Brain microvascular endothelial cell (primary cell): ENCODE results near the gene HMCN2.
"Not testable (repeated sequence)": the region's sequence is repeated elsewhere in the genome, so short reads cannot be mapped to it uniquely, and the experiment has no call there.

Source experiments
- DNase-seq: peaks from one replicate; pipeline ENCODE4 v3.0.0-alpha.2; 2020
- H3K27ac ChIP-seq: fragments of 250-450 bp; sonication (Bioruptor Pico); 2 replicates; pipeline ENCODE4 v1.5.1; 2020; ENCODE audit warnings: mild to moderate bottlenecking, moderate library complexity
- H3K27me3 ChIP-seq: fragments of 250-450 bp; sonication (Bioruptor Pico); replicated peaks from 2 replicates; pipeline ENCODE4 v1.5.1; 2020; ENCODE audit warnings: mild to moderate bottlenecking
- H3K36me3 ChIP-seq: fragments of 250-450 bp; sonication (Bioruptor Pico); replicated peaks from 2 replicates; pipeline ENCODE4 v1.5.1; 2020; ENCODE audit warnings: mild to moderate bottlenecking
- H3K4me3 ChIP-seq: 2 replicates; pipeline ENCODE4 v1.5.1; 2011; ENCODE audit warnings: low read depth, mild to moderate bottlenecking, control low read depth, low read length, moderate library complexity
- CTCF ChIP-seq: IDR thresholded peaks from 2 replicates; pipeline ENCODE4 v1.5.1; 2011; ENCODE audit warnings: low read depth, mild to moderate bottlenecking, moderate library complexity, low read length, control low read depth, inconsistent platforms; ENCODE audit errors: missing control alignments
- in situ Hi-C: cut with HindIII; loops from 2 replicates; pipeline ENCODE4 v1.10.0; 2017; ENCODE audit warnings: low sequenced_read_pairs, low pct_ligation_motif_present

HMCN2 gene

GRCh38 chr9:130275156-130275555 lies 9.6 kb downstream of the HMCN2 start:
- peaks cover 2% of the 10 kb centered on the region for H3K27me3 ChIP-seq
- H3K36me3 ChIP-seq, result no peaks in the 10 kb centered on the region
- no peak for DNase-seq
- H3K4me3 ChIP-seq, result no peak overlapping the region
- no peak for TF ChIP-seq CTCF
- H3K27ac ChIP-seq, result no peak overlapping the region
- in situ Hi-C loops, result no loop called here

- H3K27ac ChIP-seq, result no peak overlapping the region
- in situ Hi-C loops, result no loop called here
- no peaks in the 10 kb centered on the region for H3K27me3 ChIP-seq
- H3K4me3 ChIP-seq, result no peak overlapping the region
- no peak for TF ChIP-seq CTCF
- H3K36me3 ChIP-seq, result no peaks in the 10 kb centered on the region
- peak; percentile 67 for DNase-seq
These were observed 10.6 kb downstream of the HMCN2 start for GRCh38 chr9:130276121-130276520.

- H3K36me3 ChIP-seq, result no peaks in the 10 kb centered on the region
- no peak for DNase-seq
- no peaks in the 10 kb centered on the region for H3K27me3 ChIP-seq
- H3K27ac ChIP-seq, result no peak overlapping the region
- in situ Hi-C loops, result no loop called here
- no peak for TF ChIP-seq CTCF
- H3K4me3 ChIP-seq, result no peak overlapping the region
These were observed 11.4 kb downstream of the HMCN2 start for GRCh38 chr9:130276955-130277354.

- H3K4me3 ChIP-seq, in situ Hi-C loops, H3K27ac ChIP-seq, DNase-seq, H3K27me3 ChIP-seq, H3K36me3 ChIP-seq: not testable (repeated sequence)
These were observed 12.0 kb downstream of the HMCN2 start for GRCh38 chr9:130277525-130277924.

GRCh38 chr9:130283539-130284248 lies 18.1 kb downstream of the HMCN2 start:
- no peak for TF ChIP-seq CTCF
- DNase-seq, result no peak
- no peaks in the 10 kb centered on the region for H3K36me3 ChIP-seq
- in situ Hi-C loops, result no loop called here
- peaks cover 17% of the 10 kb centered on the region for H3K27me3 ChIP-seq
- no peak overlapping the region for H3K27ac ChIP-seq
- H3K4me3 ChIP-seq, result no peak overlapping the region

GRCh38 chr9:130284249-130284625 lies 18.7 kb downstream of the HMCN2 start:
- H3K27ac ChIP-seq, result no peak overlapping the region
- H3K27me3 ChIP-seq, result peaks cover 21% of the 10 kb centered on the region
- no peak for TF ChIP-seq CTCF

More at GRCh38 chr9:130284249-130284625, 18.7 kb downstream of the HMCN2 start:
- in situ Hi-C loops, result no loop called here
- no peaks in the 10 kb centered on the region for H3K36me3 ChIP-seq
- DNase-seq, result no peak
- no peak overlapping the region for H3K4me3 ChIP-seq
